Measurements from ENCODE around the gene SELENOI.

DNA sequence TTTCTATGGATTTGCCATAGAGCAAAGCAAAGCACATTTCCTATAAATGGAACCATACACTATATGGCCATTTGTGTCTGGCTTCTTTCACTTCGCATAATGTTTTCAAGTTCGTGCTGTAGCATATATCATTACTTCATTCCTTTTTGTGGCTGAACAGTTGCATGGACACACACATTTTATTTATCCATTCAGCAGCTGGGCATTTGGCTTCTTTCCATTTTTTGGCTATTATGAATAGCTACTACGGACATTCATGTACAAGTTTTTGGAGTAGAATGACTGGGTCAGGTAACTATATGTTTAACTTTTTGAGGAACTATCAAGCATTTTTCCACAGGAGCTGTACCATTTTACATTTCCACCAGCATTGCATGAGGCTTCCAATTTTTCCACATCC lies 10.7 kb upstream of the SELENOI start:
- TF ChIP-seq EZH2phosphoT487 (IDR thresholded peaks at IDR 0.05; ENCODE audit: unreplicated experiment) = no peak
- TF ChIP-seq NANOG (IDR thresholded peaks at IDR 0.05; ENCODE audit: borderline replicate concordance) = no peak
